Inflammatory macrophage (primary cell): ENCODE results near the gene TMEM196.
A peak's percentile ranks its signal among the peaks of the same experiment; 100 is the strongest.

Experiments used
- DNase-seq, 2 donors: peaks; one replicate each; pipeline ENCODE4 v3.0.0-alpha.2; 2020 to 2022
- total RNA-seq, 18 experiments: gene quantifications; one replicate each; lab custom pipeline; 2026; ENCODE audit warnings: mixed read lengths in 6 of 18, inconsistent platforms in 2 of 18; lab: John Stamatoyannopoulos, UW

The TMEM196 gene
- total RNA-seq, result 0 to 0.12 (median 0) reads per million in 18 experiments

GRCh38 chr7:19772841-19773760 is at the start of gene TMEM196:
TSS of gene TMEM196 (minus strand) at chr7:19773617. CDS start at chr7:19772696, 921 bp downstream.
- DNase-seq, result no peak

DNA sequence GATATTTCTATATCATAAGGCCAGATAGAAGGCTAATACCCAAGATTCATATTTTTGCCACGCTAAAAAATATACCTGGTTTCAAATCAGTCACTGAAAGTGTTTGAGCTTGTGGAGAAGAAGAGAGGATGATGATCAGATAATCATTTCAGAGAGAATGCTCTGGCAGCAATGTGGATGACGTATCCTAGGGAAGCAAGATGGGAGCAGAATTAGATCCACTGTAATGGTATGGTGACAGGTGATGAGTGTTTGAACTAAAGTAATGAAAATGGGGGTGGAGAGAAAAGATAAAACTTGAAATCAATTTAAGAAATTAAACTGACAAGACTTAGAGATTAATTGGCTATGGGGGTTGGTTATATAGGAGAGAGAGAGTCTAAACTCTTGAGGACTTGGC is 42.7 kb upstream of the TMEM196 start:
- DNase-seq, result no peak

- no peak for DNase-seq
These were observed 42.1 kb upstream of the TMEM196 start for GRCh38 chr7:19815546-19815945.

DNA sequence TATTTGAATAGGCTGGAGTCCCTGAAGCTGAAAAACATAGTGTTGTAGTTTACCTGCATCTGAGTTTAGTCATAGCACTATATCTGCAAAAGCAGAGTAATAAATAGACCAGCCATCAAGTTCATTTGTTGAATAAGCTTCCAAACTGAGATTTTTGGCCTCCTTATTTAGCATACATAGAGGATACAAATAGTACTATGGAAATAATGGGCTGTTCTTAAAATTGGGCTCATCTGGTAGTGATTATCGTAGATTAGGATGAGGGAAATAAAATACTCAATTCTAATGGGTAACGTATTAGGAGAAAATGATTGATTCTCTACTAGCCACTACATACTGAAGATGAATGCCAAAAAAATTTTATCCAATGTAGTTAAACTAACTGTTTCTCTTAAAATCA is 41.4 kb upstream of the TMEM196 start:
- no peak for DNase-seq

DNA sequence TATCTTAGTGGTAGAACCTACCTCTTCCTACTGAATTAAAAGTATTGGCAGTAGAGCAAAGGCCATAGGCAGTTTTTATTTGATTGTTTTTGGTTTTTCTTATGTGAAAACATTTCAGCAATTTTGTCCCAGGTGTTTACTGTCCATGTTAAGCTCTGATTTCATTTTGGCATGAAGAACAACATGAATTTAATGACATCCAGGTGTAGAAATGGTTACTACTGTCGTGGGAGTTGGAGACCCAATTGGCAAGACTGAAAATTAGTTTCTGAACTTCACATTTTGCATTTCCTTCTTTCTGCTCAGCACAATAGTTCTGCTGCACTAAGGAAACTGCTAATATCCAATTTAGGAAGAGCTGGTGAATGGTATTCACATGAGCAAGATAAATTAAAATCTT is 38.0 kb upstream of the TMEM196 start:
- no peak for DNase-seq

GRCh38 chr7:19798986-19799385 is 25.6 kb upstream of the TMEM196 start:
- DNase-seq, result no peak

DNA sequence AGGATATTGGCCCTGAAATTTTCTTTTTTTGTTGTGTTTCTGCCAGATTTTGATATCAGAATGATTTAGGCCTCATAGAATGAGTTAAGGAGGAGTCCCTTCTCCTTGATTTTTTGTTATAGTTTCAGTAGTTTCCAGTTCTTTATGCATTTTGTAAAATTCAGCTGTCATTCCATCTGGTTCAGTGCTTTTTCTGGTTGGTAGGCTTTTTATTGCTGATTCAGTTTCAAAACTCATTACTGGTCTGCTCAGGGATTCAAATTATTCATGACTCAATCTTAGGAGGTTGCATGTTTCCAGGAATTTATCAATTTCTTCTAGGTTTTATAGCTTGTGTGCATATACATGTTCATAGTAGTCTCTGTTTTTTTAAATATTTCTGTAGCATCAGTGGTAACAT is 10.1 kb upstream of the TMEM196 start:
- DNase-seq, result no peak

GRCh38 chr7:19776981-19777380 is 3.6 kb upstream of the TMEM196 start:
- DNase-seq, result no peak

DNA sequence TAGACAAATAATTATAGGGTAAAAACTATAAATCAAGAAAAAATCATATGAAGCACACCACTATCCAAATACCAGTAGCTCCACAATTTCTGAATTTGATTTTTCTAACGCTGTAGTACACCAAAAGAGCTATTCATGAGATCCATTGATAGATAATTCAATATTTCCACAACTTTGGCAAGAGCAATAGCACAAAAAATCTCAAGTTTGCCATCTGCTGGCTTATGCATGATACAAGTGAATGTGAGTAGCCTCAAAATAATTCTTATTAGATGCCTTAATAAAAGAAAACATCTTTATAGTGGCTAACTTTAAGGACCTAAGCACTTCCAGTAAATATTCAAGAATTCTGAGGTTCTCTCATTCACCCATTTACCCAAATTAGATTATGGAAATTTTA is 2.2 kb upstream of the TMEM196 start:
- DNase-seq, result no peak

DNA sequence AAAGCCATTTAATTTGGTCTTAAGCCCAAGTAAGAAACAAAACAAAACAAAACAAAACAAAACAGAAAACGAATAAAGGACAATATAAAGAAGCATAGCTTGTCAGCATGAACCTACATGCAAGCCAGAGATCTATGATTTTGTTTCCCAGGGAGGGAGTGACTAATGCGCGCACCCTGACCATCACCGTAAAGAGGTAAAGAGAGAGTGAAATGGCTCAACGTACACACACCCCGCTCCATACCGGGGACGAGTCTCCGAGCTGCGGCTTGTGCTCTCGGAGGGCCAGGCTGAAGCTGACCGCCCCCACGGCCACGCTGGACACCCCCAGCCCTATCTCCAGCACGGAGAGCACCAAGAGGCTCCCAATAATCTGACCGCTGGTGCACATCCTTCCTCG is 1.1 kb downstream of the TMEM196 start:
- DNase-seq, result no peak

DNA sequence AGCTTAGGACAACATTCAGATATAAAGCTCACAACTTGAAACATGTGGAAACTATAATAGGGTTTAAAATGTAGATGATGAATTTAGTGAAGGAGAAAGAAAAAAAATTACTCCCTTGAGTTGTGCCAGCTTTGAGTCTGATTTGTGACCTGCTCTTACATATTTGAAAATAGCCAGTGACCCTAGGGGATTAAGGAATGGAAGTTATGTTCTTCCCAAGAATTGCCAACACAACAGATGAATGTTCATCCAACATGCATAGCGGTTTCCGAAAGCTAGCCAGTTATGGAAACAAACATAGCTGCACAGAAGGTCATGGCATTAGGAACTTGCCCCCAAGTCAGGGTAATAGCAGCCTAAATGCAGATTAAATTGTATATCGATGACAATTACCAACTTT is 10.8 kb downstream of the TMEM196 start:
- no peak for DNase-seq

DNA sequence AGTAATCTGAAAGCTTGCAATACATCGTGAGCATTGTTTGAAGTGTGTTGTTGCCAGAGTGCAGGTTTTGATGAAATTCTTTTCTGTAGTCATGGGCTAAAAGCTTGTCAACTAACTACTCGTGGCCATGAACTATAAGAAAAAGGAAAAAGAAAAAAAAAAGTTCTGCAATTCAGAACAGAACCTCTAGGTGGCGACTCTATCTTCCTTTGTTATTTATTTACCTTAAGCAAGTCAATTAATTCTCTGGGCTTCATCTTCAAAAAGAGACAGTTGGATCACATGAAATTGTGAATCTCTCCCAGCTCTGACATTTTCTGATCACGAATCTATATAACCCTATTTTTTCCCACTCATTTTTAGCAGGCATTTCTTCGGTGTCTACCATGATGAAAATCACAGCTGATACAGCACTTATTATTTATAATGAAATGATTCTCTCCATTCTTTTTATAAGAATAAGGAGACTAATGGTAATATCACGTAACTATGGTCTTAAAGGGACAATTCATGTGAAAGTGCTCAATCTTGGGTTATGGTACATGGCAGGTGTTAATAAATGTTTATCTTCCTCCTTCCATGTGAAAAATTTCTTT is 18.8 kb downstream of the TMEM196 start:
- DNase-seq, result peak; percentile 38 to 79

DNA sequence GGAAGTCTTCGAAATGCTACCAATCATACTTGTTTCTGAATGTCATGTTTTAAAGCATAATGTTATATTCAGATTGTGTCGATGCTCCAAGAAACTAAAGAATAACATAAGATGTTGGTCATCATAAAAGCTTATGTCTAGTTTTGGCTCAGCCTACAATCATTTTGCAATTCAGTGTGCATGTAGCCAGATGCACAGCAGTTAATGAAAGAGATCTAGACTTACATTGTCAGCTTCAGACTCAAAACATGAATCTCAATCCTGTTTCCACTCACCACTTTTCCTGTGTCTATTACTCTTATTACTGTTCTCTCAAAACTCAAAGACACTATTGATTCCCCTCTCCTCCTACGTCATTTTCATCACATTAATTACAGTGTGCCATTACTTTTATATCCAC is 21.4 kb downstream of the TMEM196 start:
- DNase-seq, result no peak

DNA sequence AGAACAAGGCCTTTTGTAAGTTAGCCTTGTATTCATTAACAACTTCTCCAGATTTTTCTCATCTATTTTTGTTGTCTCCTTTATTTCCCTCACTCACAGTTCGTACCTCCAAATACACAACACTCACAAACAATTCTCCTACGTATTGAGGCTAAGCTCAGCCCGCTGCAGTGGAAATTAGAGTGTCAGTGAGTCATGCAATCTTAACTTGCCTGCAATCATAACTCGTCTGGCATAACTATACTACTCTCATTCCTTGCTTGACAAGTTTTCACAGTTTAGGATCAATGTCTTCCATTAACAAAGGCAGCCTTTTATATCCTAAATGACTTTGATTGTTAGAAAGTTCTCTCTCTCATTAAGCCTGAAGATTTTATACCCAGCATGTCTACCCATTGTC is 23.8 kb downstream of the TMEM196 start:
- no peak for DNase-seq

- peak in 1 of 2 donors; percentile 27 for DNase-seq
These were observed 25.6 kb downstream of the TMEM196 start for GRCh38 chr7:19747740-19748339.

GRCh38 chr7:19744075-19744474 is 29.3 kb downstream of the TMEM196 start:
- no peak for DNase-seq

- no peak for DNase-seq
These were observed 44.7 kb downstream of the TMEM196 start for GRCh38 chr7:19728716-19729115.

DNA sequence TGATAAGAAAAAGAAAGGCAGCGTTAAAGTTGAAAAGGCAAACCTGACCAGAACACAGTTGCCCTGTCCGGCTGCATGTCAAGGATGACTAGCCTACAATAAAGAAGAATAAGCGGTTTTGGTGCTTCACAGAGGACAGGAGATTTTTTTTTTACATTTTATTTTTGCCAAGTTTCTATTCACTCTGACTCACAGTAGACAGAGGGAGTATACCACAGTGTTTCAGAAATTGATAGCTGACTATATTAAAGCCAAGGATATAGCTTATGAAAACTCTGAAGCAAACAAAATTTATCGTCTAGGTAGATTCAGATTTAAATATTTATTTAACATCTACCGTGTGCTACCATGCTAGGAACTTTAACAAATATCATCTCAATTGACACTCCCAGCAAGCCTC is 47.6 kb downstream of the TMEM196 start:
- no peak for DNase-seq

DNA sequence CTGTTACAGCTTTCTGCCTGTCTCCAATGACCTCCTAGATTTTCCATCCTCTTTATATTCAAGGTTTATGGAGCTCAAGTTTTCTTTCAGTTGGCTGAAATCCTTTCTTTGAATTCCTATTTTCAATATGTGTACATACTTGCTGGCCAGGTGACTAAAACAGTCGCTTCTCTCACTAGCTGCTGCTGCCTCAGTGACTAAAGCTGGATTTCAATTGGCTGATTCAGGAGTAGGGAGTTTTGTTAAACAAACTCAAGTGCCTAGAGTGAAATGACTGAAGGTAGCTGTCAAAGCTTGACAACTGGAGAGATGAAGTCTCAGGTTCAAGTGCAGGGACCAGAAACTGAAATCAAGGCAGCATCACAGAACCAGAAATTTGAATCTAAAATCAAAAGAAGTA is 57.9 kb downstream of the TMEM196 start:
- DNase-seq, result no peak

DNA sequence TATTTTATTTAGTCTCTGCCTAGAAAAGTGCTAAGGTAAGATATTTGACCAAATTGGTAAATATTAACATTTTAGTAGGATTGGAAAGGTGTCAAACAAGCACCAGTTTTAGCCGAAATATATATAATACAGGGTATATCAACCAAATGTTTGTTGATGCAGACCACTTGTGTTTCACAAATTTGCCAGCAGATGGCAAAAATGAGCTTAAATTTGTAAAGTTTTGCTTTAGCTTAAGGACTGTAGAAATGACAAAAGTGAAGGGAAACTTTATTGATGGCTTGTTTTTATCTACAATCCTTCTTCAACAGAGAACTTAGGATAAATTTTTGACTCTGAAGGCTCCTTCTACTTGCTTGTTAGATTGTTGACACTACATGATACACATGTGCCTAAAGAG is 59.7 kb downstream of the TMEM196 start:
- DNase-seq, result peak; percentile 47 to 64

DNA sequence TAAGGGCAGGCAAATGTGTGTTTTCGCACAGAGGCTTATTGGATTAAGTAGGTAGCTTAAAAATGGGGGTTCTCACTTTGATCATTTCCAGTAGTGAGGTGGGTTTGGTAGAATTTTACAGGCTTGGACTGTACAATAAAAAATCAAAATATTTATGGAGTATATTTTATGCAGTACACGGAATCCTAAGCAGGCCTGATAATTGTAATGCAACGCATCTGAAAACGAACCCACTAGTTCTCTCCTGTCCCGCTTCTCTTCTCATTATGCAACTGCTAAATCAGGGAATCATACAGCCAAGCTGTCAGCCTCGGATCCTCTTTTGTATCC is 64.2 kb downstream of the TMEM196 start:
- no peak for DNase-seq

GRCh38 chr7:19708397-19709248 is 64.8 kb downstream of the TMEM196 start, which contains the start of gene POLR1F:
TSS of gene POLR1F (minus strand) at chr7:19709037. CDS start at chr7:19709016, 21 bp downstream.
- DNase-seq, result peak; percentile 96 to 98

DNA sequence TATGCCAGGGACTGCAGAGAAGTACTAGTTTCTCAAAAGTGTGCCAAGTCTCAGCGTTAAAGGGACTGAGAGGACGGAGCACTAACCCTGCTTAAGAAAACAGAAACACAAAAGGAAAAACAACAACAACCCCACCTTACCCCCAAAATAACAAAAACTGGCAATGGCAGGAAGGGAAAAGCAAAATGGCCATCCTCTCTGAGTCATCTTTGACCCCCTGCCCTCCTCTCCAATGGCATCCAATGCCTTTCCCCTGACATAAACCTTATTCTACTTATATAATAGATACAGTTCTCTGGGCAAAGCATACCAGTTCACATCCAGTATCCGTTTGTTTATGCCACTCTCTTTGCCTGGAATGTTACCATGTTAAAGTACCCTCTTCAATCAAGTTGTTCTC is 66.2 kb downstream of the TMEM196 start:
- no peak for DNase-seq
